HepG2 (cell line): ENCODE data around the gene MRPL20. TPM values are rescaled to one million over a fixed set of nuclear protein-coding genes. Genes with fewer than 3 reads are reported as not detected.

Source experiments
- ATAC-seq: fragments of 200-7000 bp; cut with Tn5 transposase; 3 replicates; pipeline ENCODE4 v1.9.1; 2020; ENCODE audit warnings: mild to moderate bottlenecking, moderate library complexity
- BruUV-seq: library from RNA; stranded (reverse); fragments of 400-500 nt; replicated peaks from 2 replicates; lab custom pipeline; 2021; lab: Mats Ljungman, UMichigan
- CTCF ChIA-PET: fragments of 300-600 bp; formaldehyde crosslinking; extraction: SDS; loops from one replicate; lab custom pipeline; 2021; ENCODE audit warnings: low total read pairs, inconsistent platforms, low intra/inter-chr PET ratio; lab: Yijun Ruan, JAX
- POLR2A ChIA-PET: fragments of 350-600 bp; sonication (Branson Sonifier 250); formaldehyde crosslinking; loops from one replicate; lab custom pipeline; 2020; ENCODE audit warnings: antibody characterized with exemption, inconsistent platforms; lab: Yijun Ruan, JAX
- DNase-seq: peaks from one replicate; pipeline ENCODE4 v3.0.0-alpha.2; 2015; ENCODE audit warnings: low spot score
- FAIRE-seq: peaks from 3 replicates; lab custom pipeline; 2011; peaks lifted over from hg19 to GRCh38; lab: Jason Lieb, UNC
- H2AFZ ChIP-seq: one replicate; pipeline ENCODE4 v1.6.1; 2011; ENCODE audit warnings: low read length, inconsistent platforms
- H3K27ac ChIP-seq: fragments of 300-600 bp; 3 replicates; pipeline ENCODE4 v1.8.0; 2011; ENCODE audit warnings: mixed run types, mild to moderate bottlenecking, mixed read lengths, low read length, inconsistent platforms; ENCODE audit not compliant: insufficient read depth; ENCODE audit errors: extremely low read length
- H3K27me3 ChIP-seq, 2 experiments: fragments of 200-600 bp in 1 of 2; 2 replicates in 1 of 2; 3 replicates in 1 of 2; pipeline versions ENCODE4 v1.6.0 to v1.8.0; 2011; ENCODE audit warnings: low read length in 2 of 2, mild to moderate bottlenecking in 2 of 2, moderate library complexity in 2 of 2, inconsistent platforms in 1 of 2; ENCODE audit not compliant: insufficient read depth in 2 of 2, control insufficient read depth in 1 of 2
- H3K36me3 ChIP-seq, 2 experiments: fragments of 200-600 bp in 1 of 2; replicated peaks in 1 of 2; 2 replicates in 1 of 2; 3 replicates in 1 of 2; pipeline versions ENCODE4 v1.5.1 to v1.8.0; 2011; ENCODE audit warnings: low read length in 2 of 2, inconsistent platforms in 1 of 2; ENCODE audit not compliant: insufficient read depth in 2 of 2, control insufficient read depth in 1 of 2
- H3K4me1 ChIP-seq: 2 replicates; pipeline ENCODE4 v1.5.1; 2012; ENCODE audit warnings: low read length, inconsistent platforms; ENCODE audit not compliant: insufficient read depth
- H3K4me2 ChIP-seq: 2 replicates; pipeline ENCODE4 v1.6.0; 2011; ENCODE audit warnings: low read depth, low read length, inconsistent platforms
- H3K4me3 ChIP-seq, 3 experiments: fragments of 200-600 bp in 1 of 3; sonication (generic), shearing (Covaris generic) in 1 of 3; replicated peaks in 1 of 3; 2 replicates each; pipeline ENCODE4 v1.5.1; 2011 to 2016; ENCODE audit warnings: low read length in 3 of 3, inconsistent platforms in 2 of 3, low read depth in 2 of 3, mild to moderate bottlenecking in 2 of 3, control low read depth in 1 of 3, mixed read lengths in 1 of 3; ENCODE audit not compliant: insufficient read depth in 1 of 3
- H3K79me2 ChIP-seq: one replicate; pipeline ENCODE4 v1.6.1; 2011; ENCODE audit warnings: low read length, inconsistent platforms; ENCODE audit not compliant: insufficient read depth
- H3K9ac ChIP-seq: 2 replicates; pipeline ENCODE4 v1.6.0; 2011; ENCODE audit warnings: mild to moderate bottlenecking, low read depth, low read length, inconsistent platforms; ENCODE audit not compliant: insufficient read depth
- H3K9me3 ChIP-seq: 2 replicates; pipeline ENCODE4 v1.5.1; 2012; ENCODE audit warnings: mild to moderate bottlenecking, low read length
- H4K20me1 ChIP-seq: 2 replicates; pipeline ENCODE4 v1.6.0; 2011; ENCODE audit warnings: inconsistent platforms, mild to moderate bottlenecking, low read length, moderate library complexity; ENCODE audit not compliant: insufficient read depth
- HMG20B ChIP-seq: conservative IDR thresholded peaks from 2 replicates; pipeline ENCODE4 v1.6.1; 2016; ENCODE audit warnings: missing genetic modification reagents, missing compliant biosample characterization
- PHF8 ChIP-seq: sonication (generic); formaldehyde crosslinking; IDR thresholded peaks from 2 replicates; pipeline ENCODE4 v1.5.0; 2020; ENCODE audit warnings: missing genetic modification reagents
- SETDB1 ChIP-seq: sonication (generic); formaldehyde crosslinking; IDR thresholded peaks from 2 replicates; pipeline ENCODE4 v1.5.1; 2020; ENCODE audit warnings: missing genetic modification reagents, mild to moderate bottlenecking, borderline replicate concordance
- THAP11 ChIP-seq: IDR thresholded peaks from 2 replicates; pipeline ENCODE4 v1.6.1; 2016; ENCODE audit warnings: missing biosample characterization, missing genetic modification reagents
- WGBS: methylation state at CpG from one replicate; pipeline ENCODE4 v1.1.6; 2017; ENCODE audit warnings: low lambda C conversion rate; 5-methylcytosine and 5-hydroxymethylcytosine counted together
- in situ Hi-C: cut with HindIII; loops from 2 replicates; pipeline ENCODE4 v1.10.0; 2017; ENCODE audit warnings: low pct_unique_long_range_greater_than_20kb; ENCODE audit not compliant: extremely low pct_ligation_motif_present
- intact Hi-C: fragments of 100-400 bp; cut with micrococcal nuclease; formaldehyde crosslinking; loops from one replicate; pipeline ENCODE4 v1.10.0; 2022; ENCODE audit not compliant: unreplicated experiment
- polyA plus RNA-seq, 8 experiments: library from polyadenylated mRNA; depleted of rRNA in 3 of 8; stranded (reverse) in 7 of 8; unstranded in 1 of 8; fragments of >200 nt; fragmentation: Illumina TruSeq in 4 of 8; extraction: Trizol in 4 of 8; gene quantifications; 2 replicates each; pipeline versions ENCODE4 v1.2.1 to v1.2.3, GENCODE V29; 2011 to 2016; ENCODE audit warnings: low read depth in 4 of 8, missing spikeins in 1 of 8, mixed read lengths in 1 of 8; ENCODE audit not compliant: insufficient read depth in 1 of 8
- total RNA-seq, 5 experiments: library from RNA; depleted of rRNA; stranded (reverse); fragments of >200 nt; fragmentation: Illumina TruSeq; extraction: Trizol; gene quantifications; 2 replicates each; pipeline ENCODE4 v1.2.3, GENCODE V29; 2016; ENCODE audit warnings: low read depth in 1 of 5

The MRPL20 gene
- total and polyA plus RNA-seq, 2 of the 13 experiments (the other 11 are each of a cell fraction or from before 2014, with no cell fraction given) = 59.2 to 127 TPM

- intact Hi-C loops = no loop called here
- TF ChIP-seq SETDB1 (CRISPR knock-in tag) = no peak
- TF ChIP-seq HMG20B (CRISPR knock-in tag) = no peak
- TF ChIP-seq, all 625 proteins: peak for 0
- Histone ChIP-seq H3K4me3 (no peak overlapping the region), H4K20me1 (no peaks in the 10 kb centered on the region; the same call in 1 of the 2 replicates), H3K4me1 (no peaks in the 10 kb centered on the region), H3K9ac (no peak overlapping the region), H3K27me3 (no peaks in the 10 kb centered on the region), H3K36me3 (peaks cover 36 to 92% of the 10 kb centered on the region in 2 experiments), H3K9me3 (no peaks in the 10 kb centered on the region), H2AFZ (no peak overlapping the region), H3K79me2 (peaks cover 15% of the 10 kb centered on the region), H3K27ac (no peak overlapping the region), H3K4me2 (no peak overlapping the region)
- ChIA-PET POLR2A (interaction anchor here (0.6 to 6.1 kb wide), 3 partner anchors 10 to 52 kb away, joined by 3 to 43 read pairs (median 3); partner anchors contain the start of gene CCNL2), CTCF (no interaction called here)
- in situ Hi-C loops = no loop called here
- FAIRE-seq (no peak), ATAC-seq (no peak), DNase-seq (no peak)
- 97% methylated on average over 12 of the region's 12 CpGs for WGBS
- no TSS peak for BruUV-seq
Measured at GRCh38 chr1:1391225-1391624, 15.9 kb downstream of the MRPL20 start.

- Histone ChIP-seq H4K20me1 (no peaks in the 10 kb centered on the region; the same call in 1 of the 2 replicates), H3K36me3 (peaks cover 40 to 96% of the 10 kb centered on the region in 2 experiments), H3K4me2 (no peak overlapping the region), H3K27me3 (no peaks in the 10 kb centered on the region), H3K79me2 (peaks cover 15% of the 10 kb centered on the region), H3K9me3 (no peaks in the 10 kb centered on the region), H3K9ac (no peak overlapping the region), H3K4me3 (no peak overlapping the region), H2AFZ (no peak overlapping the region), H3K27ac (no peak overlapping the region), H3K4me1 (no peaks in the 10 kb centered on the region)
- no peak for FAIRE-seq
- in situ Hi-C loops = no loop called here
- ATAC-seq = no peak
- ChIA-PET CTCF (no interaction called here), POLR2A (interaction anchor here (6.1 kb wide), 1 partner anchor 10 kb away, joined by 43 read pairs; the partner anchor contains the start of gene CCNL2)
- 98% methylated on average over 12 of the region's 12 CpGs for WGBS
- BruUV-seq = TSS peak; percentile 29
- intact Hi-C loops = no loop called here
- no peak for DNase-seq
- TF ChIP-seq THAP11 (CRISPR knock-in tag) (no peak), PHF8 (CRISPR knock-in tag) (no peak)
- TF ChIP-seq, all 625 proteins: peak for 0
Measured at GRCh38 chr1:1390675-1391074, 16.4 kb downstream of the MRPL20 start.
